HepG2 (cell line): ENCODE measurements around the gene IL1R1. TPM values are rescaled to one million over a fixed set of nuclear protein-coding genes. Genes with fewer than 3 reads are reported as not detected.

Experiments
- CCAR2 ChIP-seq: fragments of 200-400 bp; formaldehyde crosslinking; optimal IDR thresholded peaks from 2 replicates; pipeline ENCODE3; 2018; ENCODE audit warnings: low read depth, mild to moderate bottlenecking, low read length, moderate library complexity
- GATA4 ChIP-seq: sonication (generic); IDR thresholded peaks from 2 replicates; pipeline ENCODE4 v1.6.1; 2016; ENCODE audit warnings: antibody characterized with exemption, low read depth, borderline replicate concordance
- KDM5B ChIP-seq: sonication (generic); formaldehyde crosslinking; IDR thresholded peaks from 2 replicates; pipeline ENCODE4 v1.4.0; 2020; ENCODE audit warnings: missing genetic modification reagents, mild to moderate bottlenecking, borderline replicate concordance
- MTF1 ChIP-seq: sonication (generic); formaldehyde crosslinking; IDR thresholded peaks from 2 replicates; pipeline ENCODE4 v1.5.0; 2020; ENCODE audit warnings: missing genetic modification reagents
- NAIF1 ChIP-seq: sonication (generic); formaldehyde crosslinking; IDR thresholded peaks from 2 replicates; pipeline ENCODE4 v1.5.0; 2020; ENCODE audit warnings: mild to moderate bottlenecking, missing genetic modification reagents, borderline replicate concordance
- PHB2 ChIP-seq: fragments of 450-650 bp; IDR thresholded peaks from 2 replicates; pipeline ENCODE4 v1.6.1; 2018; ENCODE audit not compliant: partially characterized antibody
- RNF219 ChIP-seq: sonication (generic); formaldehyde crosslinking; IDR thresholded peaks from 2 replicates; pipeline ENCODE4 v1.5.0; 2020; ENCODE audit warnings: mild to moderate bottlenecking, missing genetic modification reagents
- TCF12 ChIP-seq, 2 experiments: fragments of 450-650 bp in 1 of 2; sonication (generic) in 1 of 2; formaldehyde crosslinking in 1 of 2; IDR thresholded peaks; 2 replicates each; pipeline versions ENCODE4 v1.6.1 to v1.8.0; 2017 to 2022; ENCODE audit warnings: antibody characterized with exemption in 1 of 2, mild to moderate bottlenecking in 1 of 2, missing genetic modification reagents in 1 of 2, moderate library complexity in 1 of 2
- ZMAT3 ChIP-seq: sonication (generic); formaldehyde crosslinking; conservative IDR thresholded peaks from 2 replicates; pipeline ENCODE4 v1.7.0; 2021; ENCODE audit warnings: missing genetic modification reagents
- ZNF12 ChIP-seq: sonication (generic); formaldehyde crosslinking; IDR thresholded peaks from 2 replicates; pipeline ENCODE4 v1.5.0; 2020; ENCODE audit warnings: missing genetic modification reagents
- ZNF124 ChIP-seq: sonication (generic); formaldehyde crosslinking; IDR thresholded peaks from 2 replicates; pipeline ENCODE4 v1.4.0; 2020; ENCODE audit warnings: missing genetic modification reagents
- ZNF138 ChIP-seq: sonication (generic); formaldehyde crosslinking; IDR thresholded peaks from 2 replicates; pipeline ENCODE4 v1.5.0; 2020; ENCODE audit warnings: mild to moderate bottlenecking, low read depth, missing genetic modification reagents
- ZNF333 ChIP-seq: sonication (generic); formaldehyde crosslinking; IDR thresholded peaks from 2 replicates; pipeline ENCODE4 v1.4.0; 2020; ENCODE audit warnings: mild to moderate bottlenecking, missing genetic modification reagents, borderline replicate concordance
- ZNF552 ChIP-seq: sonication (generic); formaldehyde crosslinking; IDR thresholded peaks from 2 replicates; pipeline ENCODE4 v1.9.0; 2022; ENCODE audit warnings: missing genetic modification reagents, mild to moderate bottlenecking, borderline replicate concordance
- ZNF687 ChIP-seq: sonication (generic); formaldehyde crosslinking; IDR thresholded peaks from 2 replicates; pipeline ENCODE4 v1.5.1; 2020; ENCODE audit warnings: mild to moderate bottlenecking, missing genetic modification reagents, moderate library complexity
- ZNF768 ChIP-seq: sonication (generic); formaldehyde crosslinking; IDR thresholded peaks from 2 replicates; pipeline ENCODE4 v1.4.0; 2020; ENCODE audit warnings: missing genetic modification reagents
- ZNF781 ChIP-seq: sonication (generic); formaldehyde crosslinking; IDR thresholded peaks from 2 replicates; pipeline ENCODE4 v1.5.1; 2020; ENCODE audit warnings: borderline replicate concordance, mild to moderate bottlenecking, missing genetic modification reagents; ENCODE audit errors: not compliant biosample characterization
- polyA plus RNA-seq, 8 experiments: library from polyadenylated mRNA; depleted of rRNA in 3 of 8; stranded (reverse) in 7 of 8; unstranded in 1 of 8; fragments of >200 nt; fragmentation: Illumina TruSeq in 4 of 8; extraction: Trizol in 4 of 8; gene quantifications; 2 replicates each; pipeline versions ENCODE4 v1.2.1 to v1.2.3, GENCODE V29; 2011 to 2016; ENCODE audit warnings: low read depth in 4 of 8, missing spikeins in 1 of 8, mixed read lengths in 1 of 8; ENCODE audit not compliant: insufficient read depth in 1 of 8
- total RNA-seq, 5 experiments: library from RNA; depleted of rRNA; stranded (reverse); fragments of >200 nt; fragmentation: Illumina TruSeq; extraction: Trizol; gene quantifications; 2 replicates each; pipeline ENCODE4 v1.2.3, GENCODE V29; 2016; ENCODE audit warnings: low read depth in 1 of 5
- TF ChIP-seq, protein P1 (sequence below): sonication (generic); formaldehyde crosslinking; IDR thresholded peaks from 2 replicates; pipeline ENCODE4 v1.4.0; 2020; ENCODE audit warnings: mild to moderate bottlenecking, missing genetic modification reagents
- TF ChIP-seq, protein P2 (sequence below): sonication (generic); formaldehyde crosslinking; IDR thresholded peaks from 2 replicates; pipeline ENCODE4 v1.4.0; 2020; ENCODE audit warnings: mild to moderate bottlenecking, missing genetic modification reagents

Gene IL1R1
- total and polyA plus RNA-seq, 2 of the 13 experiments (the other 11 are each of a cell fraction or from before 2014, with no cell fraction given): 38.0 to 93.1 TPM

DNA sequence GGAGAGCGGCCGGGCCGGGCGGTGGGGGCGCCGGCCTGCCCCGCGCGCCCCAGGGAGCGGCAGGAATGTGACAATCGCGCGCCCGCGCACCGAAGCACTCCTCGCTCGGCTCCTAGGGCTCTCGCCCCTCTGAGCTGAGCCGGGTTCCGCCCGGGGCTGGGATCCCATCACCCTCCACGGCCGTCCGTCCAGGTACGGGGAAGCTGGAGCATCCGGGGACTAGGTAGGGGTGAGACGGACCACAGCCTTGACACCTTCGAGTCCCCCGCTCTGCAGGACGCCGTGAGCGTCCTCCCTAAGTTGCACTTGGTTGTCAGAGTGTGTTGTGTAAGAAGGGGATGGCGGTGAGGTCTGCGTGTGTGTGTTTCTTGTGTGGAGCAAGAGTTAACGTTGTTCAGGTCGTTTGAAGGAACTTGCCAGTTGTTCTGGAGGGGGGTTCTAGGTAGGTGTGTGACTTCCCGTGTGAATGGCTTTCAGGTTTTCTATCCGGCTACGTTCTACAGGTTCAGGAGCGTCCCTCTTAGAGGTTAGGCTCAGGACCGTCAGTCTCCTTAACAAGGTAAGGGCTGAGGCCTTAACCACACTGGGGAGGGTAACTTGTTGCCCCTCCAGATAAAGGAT, 393 bp downstream of the IL1R1 start (continued):
- TF ChIP-seq ZNF138 (0 out of 2 replicates have a peak, but pooled peaks have one; percentile 53), GATA4 (no peak), ZNF552 (CRISPR knock-in tag) (no peak), CCAR2 (no peak), NAIF1 (no peak), PHB2 (no peak), ZNF12 (no peak), ZNF781 (no peak), RNF219 (CRISPR knock-in tag) (no peak), ZNF124 (no peak), ZMAT3 (CRISPR knock-in tag) (no peak), TCF12 (IDR thresholded peaks at IDR 0.05) (no peak), TCF12 (CRISPR knock-in tag; IDR thresholded peaks at IDR 0.05) (0 out of 2 replicates have a peak, but pooled peaks have one; percentile 27), KDM5B (CRISPR knock-in tag) (0 out of 2 replicates have a peak, but pooled peaks have one; percentile 26), ZNF687 (CRISPR knock-in tag) (peak; percentile 73), ZNF768 (CRISPR knock-in tag) (peak; percentile 68; the same call in 1 of the 2 replicates), MTF1 (CRISPR knock-in tag) (no peak), ZNF333 (CRISPR knock-in tag) (0 out of 2 replicates have a peak, but pooled peaks have one; percentile 49)
- TF ChIP-seq, protein P1, sequence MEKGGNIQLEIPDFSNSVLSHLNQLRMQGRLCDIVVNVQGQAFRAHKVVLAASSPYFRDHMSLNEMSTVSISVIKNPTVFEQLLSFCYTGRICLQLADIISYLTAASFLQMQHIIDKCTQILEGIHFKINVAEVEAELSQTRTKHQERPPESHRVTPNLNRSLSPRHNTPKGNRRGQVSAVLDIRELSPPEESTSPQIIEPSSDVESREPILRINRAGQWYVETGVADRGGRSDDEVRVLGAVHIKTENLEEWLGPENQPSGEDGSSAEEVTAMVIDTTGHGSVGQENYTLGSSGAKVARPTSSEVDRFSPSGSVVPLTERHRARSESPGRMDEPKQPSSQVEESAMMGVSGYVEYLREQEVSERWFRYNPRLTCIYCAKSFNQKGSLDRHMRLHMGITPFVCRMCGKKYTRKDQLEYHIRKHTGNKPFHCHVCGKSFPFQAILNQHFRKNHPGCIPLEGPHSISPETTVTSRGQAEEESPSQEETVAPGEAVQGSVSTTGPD (CRISPR knock-in tag): no peak
- TF ChIP-seq, protein P2, sequence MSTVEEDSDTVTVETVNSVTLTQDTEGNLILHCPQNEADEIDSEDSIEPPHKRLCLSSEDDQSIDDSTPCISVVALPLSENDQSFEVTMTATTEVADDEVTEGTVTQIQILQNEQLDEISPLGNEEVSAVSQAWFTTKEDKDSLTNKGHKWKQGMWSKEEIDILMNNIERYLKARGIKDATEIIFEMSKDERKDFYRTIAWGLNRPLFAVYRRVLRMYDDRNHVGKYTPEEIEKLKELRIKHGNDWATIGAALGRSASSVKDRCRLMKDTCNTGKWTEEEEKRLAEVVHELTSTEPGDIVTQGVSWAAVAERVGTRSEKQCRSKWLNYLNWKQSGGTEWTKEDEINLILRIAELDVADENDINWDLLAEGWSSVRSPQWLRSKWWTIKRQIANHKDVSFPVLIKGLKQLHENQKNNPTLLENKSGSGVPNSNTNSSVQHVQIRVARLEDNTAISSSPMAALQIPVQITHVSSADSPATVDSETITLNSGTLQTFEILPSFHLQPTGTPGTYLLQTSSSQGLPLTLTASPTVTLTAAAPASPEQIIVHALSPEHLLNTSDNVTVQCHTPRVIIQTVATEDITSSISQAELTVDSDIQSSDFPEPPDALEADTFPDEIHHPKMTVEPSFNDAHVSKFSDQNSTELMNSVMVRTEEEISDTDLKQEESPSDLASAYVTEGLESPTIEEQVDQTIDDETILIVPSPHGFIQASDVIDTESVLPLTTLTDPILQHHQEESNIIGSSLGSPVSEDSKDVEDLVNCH: no peak; the same call in 1 of the 2 replicates
